PC-3 (cell line): Measurements from ENCODE around the gene GFPT2.

Experiments
- CTCF ChIP-seq: fragments of 300-600 bp; sonication (generic); conservative IDR thresholded peaks from 2 replicates; pipeline ENCODE4 v1.5.1; 2017; ENCODE audit warnings: antibody characterized with exemption, low read depth, mild to moderate bottlenecking, low read length
- EZH2 ChIP-seq: fragments of 300-600 bp; sonication (generic); IDR thresholded peaks from one replicate; pipeline ENCODE4 v1.6.1; 2017; ENCODE audit warnings: antibody characterized with exemption, mild to moderate bottlenecking, low read length; ENCODE audit not compliant: unreplicated experiment

- no peak for TF ChIP-seq CTCF
- TF ChIP-seq EZH2 = peak; percentile 38
These were observed 754 bp downstream of the GFPT2 start for GRCh38 chr5:180352116-180353047.
